HFFc6 (cell line): ENCODE data around the gene KCNIP4. TPM values are rescaled to one million over a fixed set of nuclear protein-coding genes. Genes with fewer than 3 reads are reported as not detected.

ENCODE experiments used
- DNase-seq: peaks from one replicate; pipeline ENCODE4 v3.0.0-alpha.2; 2018
- H3K27ac Mint-ChIP-seq: 2 replicates; pipeline ENCODE4 v1.8.0; 2020; ENCODE audit warnings: mild to moderate bottlenecking, mixed read lengths
- H3K27me3 Mint-ChIP-seq: 2 replicates; pipeline ENCODE4 v1.8.0; 2021; ENCODE audit warnings: mild to moderate bottlenecking, moderate library complexity, mixed read lengths; ENCODE audit not compliant: insufficient read depth
- H3K36me3 Mint-ChIP-seq: 2 replicates; pipeline ENCODE4 v1.8.0; 2021; ENCODE audit warnings: low read depth, mixed read lengths
- H3K4me1 Mint-ChIP-seq: 2 replicates; pipeline ENCODE4 v1.8.0; 2020; ENCODE audit warnings: low read depth, mixed read lengths
- H3K4me3 Mint-ChIP-seq: 2 replicates; pipeline ENCODE4 v1.8.0; 2020; ENCODE audit warnings: mild to moderate bottlenecking, moderate library complexity, mixed read lengths
- H3K9me3 Mint-ChIP-seq: 2 replicates; pipeline ENCODE4 v1.8.0; 2020; ENCODE audit warnings: mild to moderate bottlenecking, mixed read lengths
- total RNA-seq, 6 experiments: library from RNA; stranded (reverse); fragmentation: NEBNext Ultra II Directional; extraction: Animal tissue kit (Norgen Biotek cat#: 25700); gene quantifications; 2 replicates in 1 of 6; 3 replicates in 5 of 6; pipeline ENCODE4 v1.2.3, GENCODE V29; 2021
- TF ChIP-seq, protein P1 (sequence below): fragments of 200-600 bp; sonication (generic); IDR thresholded peaks from 2 replicates; pipeline ENCODE4 v1.5.0; 2021; ENCODE audit warnings: antibody characterized with exemption, mild to moderate bottlenecking

Gene KCNIP4
- total RNA-seq, 6 experiments from 2014 or later: not detected

DNA sequence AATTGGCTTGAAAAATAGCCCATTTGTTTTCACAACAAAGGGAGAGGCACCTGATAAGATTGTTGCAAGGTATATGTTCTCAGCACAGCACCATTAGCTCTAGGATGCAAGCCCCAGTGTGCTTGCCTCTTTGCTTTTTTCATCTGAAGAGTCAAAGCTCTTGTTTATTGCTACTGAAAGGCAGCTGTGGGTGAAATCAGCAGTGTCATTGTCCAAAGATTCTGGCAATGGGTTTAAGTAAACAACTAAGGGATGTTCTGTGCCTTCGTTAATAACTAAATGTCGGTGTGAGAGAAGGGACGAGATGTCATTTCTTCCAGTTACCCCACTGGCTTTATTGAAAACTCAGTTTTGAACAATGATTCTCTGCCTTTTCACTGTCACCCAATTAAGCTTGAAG lies 567.7 kb downstream of the KCNIP4 start:
- H3K27me3 Mint-ChIP-seq: no peaks in the 10 kb centered on the region; the same call in 1 of the 2 replicates
- peaks cover 29% of the 10 kb centered on the region for H3K9me3 Mint-ChIP-seq
- no peak overlapping the region for H3K27ac Mint-ChIP-seq
- TF ChIP-seq, protein P1, sequence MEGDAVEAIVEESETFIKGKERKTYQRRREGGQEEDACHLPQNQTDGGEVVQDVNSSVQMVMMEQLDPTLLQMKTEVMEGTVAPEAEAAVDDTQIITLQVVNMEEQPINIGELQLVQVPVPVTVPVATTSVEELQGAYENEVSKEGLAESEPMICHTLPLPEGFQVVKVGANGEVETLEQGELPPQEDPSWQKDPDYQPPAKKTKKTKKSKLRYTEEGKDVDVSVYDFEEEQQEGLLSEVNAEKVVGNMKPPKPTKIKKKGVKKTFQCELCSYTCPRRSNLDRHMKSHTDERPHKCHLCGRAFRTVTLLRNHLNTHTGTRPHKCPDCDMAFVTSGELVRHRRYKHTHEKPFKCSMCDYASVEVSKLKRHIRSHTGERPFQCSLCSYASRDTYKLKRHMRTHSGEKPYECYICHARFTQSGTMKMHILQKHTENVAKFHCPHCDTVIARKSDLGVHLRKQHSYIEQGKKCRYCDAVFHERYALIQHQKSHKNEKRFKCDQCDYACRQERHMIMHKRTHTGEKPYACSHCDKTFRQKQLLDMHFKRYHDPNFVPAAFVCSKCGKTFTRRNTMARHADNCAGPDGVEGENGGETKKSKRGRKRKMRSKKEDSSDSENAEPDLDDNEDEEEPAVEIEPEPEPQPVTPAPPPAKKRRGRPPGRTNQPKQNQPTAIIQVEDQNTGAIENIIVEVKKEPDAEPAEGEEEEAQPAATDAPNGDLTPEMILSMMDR: no peak
- H3K36me3 Mint-ChIP-seq: no peaks in the 10 kb centered on the region
- DNase-seq: no peak
- no peak overlapping the region for H3K4me3 Mint-ChIP-seq
- H3K4me1 Mint-ChIP-seq: no peaks in the 10 kb centered on the region

DNA sequence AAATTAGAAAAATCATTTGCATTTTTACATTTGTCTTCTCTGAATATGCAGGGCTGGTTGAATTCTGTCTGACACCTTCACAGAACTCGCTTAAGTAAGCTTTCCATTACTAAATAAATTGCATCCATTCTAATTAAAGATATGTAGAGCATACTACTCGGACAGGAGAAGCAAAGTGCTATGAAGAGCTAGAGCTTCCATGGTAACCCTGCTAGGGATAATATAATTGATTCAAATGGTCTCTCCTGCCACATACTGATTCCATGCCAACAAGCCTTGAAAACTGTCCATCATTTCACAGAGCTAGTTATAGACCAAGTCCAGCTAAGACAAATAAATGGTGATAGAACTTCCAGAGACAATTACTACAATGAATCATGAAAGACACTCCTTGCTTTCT lies 571.5 kb downstream of the KCNIP4 start:
- no peak for DNase-seq
- no peaks in the 10 kb centered on the region for H3K36me3 Mint-ChIP-seq
- H3K27me3 Mint-ChIP-seq: no peaks in the 10 kb centered on the region
- no peak overlapping the region for H3K27ac Mint-ChIP-seq
- TF ChIP-seq, protein P1: no peak
- H3K4me1 Mint-ChIP-seq: no peaks in the 10 kb centered on the region
- peaks cover 29% of the 10 kb centered on the region for H3K9me3 Mint-ChIP-seq
- H3K4me3 Mint-ChIP-seq: no peak overlapping the region

DNA sequence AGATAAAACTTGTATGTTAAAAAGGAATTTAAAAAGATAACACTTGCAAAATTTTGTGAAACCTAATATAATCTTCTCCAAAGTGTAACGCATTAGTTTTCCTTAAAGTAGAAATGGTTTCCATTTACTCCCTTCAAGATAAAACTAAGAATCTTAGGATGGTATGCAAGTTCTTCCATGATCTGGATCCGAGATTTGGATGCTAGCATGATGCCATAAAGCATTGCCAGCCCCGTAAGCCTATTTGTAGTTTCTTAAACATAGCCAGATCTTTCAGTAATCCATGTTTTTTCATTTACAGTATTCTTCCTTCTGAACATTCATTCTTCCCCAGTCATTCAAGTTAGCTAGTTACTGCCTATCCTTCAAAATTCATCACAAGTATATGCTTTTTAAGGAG lies 572.4 kb downstream of the KCNIP4 start:
- Mint-ChIP-seq H3K27ac (no peak overlapping the region), H3K4me1 (no peaks in the 10 kb centered on the region), H3K36me3 (no peaks in the 10 kb centered on the region), H3K9me3 (peaks cover 29% of the 10 kb centered on the region), H3K4me3 (no peak overlapping the region), H3K27me3 (no peaks in the 10 kb centered on the region)
- DNase-seq: no peak
- TF ChIP-seq, protein P1: no peak

DNA sequence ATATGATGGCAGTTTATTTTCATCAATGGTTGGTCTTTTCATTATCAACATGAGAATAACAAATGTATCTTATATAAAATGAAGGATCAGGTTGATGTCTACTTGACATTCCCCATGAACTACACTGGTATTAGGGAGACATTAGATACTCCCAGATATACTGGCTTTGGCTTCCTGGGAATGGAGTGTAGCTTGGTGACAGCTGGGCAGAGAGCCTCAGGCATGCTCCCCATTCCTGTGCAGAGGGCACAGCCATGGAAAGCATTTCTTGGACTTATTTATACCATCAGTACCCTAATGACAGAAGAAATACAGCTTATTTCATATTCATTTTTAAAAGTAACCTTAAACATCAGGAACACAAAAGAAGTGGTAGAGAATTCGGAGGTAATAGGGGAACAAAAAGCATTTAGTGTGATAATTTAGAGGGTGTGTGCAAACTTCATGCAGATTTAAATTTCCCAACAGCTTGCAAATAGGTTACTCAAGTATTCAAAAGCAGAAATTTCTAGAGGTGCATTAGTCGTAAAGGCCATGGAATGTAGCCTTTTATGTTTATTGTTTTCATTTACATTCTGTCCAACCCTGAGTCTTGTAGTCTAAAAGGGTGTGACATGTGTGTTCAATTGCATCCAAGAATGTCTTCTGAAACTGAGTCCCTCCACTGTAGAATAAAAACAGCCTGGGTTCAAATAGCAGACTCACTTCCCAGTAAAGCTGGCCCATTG lies 573.8 kb downstream of the KCNIP4 start:
- no peak overlapping the region for H3K4me3 Mint-ChIP-seq
- H3K4me1 Mint-ChIP-seq: no peaks in the 10 kb centered on the region
- no peaks in the 10 kb centered on the region for H3K36me3 Mint-ChIP-seq
- TF ChIP-seq, protein P1: no peak
- H3K9me3 Mint-ChIP-seq: peaks cover 27% of the 10 kb centered on the region
- DNase-seq: no peak
- no peaks in the 10 kb centered on the region for H3K27me3 Mint-ChIP-seq
- no peak overlapping the region for H3K27ac Mint-ChIP-seq

DNA sequence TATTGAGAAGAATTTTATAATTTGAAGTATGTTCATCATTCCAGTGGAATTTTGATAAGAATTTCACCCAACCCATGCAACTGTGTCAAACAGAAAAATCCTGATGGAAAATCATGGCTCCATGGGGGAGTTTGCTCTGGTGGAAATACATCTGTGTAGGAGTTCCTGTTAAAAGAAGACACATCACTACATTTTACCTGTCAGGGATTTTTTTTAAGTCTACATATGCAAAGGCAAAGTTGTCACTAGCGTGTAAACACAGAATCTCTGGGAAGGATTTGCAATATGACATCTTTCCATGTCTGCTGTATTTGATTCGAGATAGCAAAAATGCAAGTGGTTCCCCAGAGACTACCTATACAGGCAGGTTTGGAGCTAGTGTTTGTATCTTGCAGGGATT lies 581.0 kb downstream of the KCNIP4 start:
- Mint-ChIP-seq H3K27me3 (no peaks in the 10 kb centered on the region), H3K9me3 (peaks cover 8% of the 10 kb centered on the region; the same call in 1 of the 2 replicates), H3K36me3 (no peaks in the 10 kb centered on the region; the same call in 1 of the 2 replicates), H3K27ac (no peak overlapping the region), H3K4me1 (no peaks in the 10 kb centered on the region), H3K4me3 (no peak overlapping the region)
- DNase-seq: no peak
- TF ChIP-seq, protein P1: no peak
